GM19238 (cell line): ENCODE data around the gene AMPD2.

Experiments used
- DNase-seq: peaks from one replicate; pipeline ENCODE4 v3.0.0; 2011; ENCODE audit warnings: low spot score; ENCODE audit not compliant: insufficient read length

The AMPD2 gene

GRCh38 chr1:109616391-109616790, 3.2 kb upstream of the AMPD2 start:
- no peak for DNase-seq

GRCh38 chr1:109617291-109617801, 2.3 kb upstream of the AMPD2 start:
- no peak for DNase-seq

- no peak for DNase-seq
Measured at GRCh38 chr1:109618661-109619575, 719 bp upstream of the AMPD2 start.

GRCh38 chr1:109620401-109620791, 759 bp downstream of the AMPD2 start:
- DNase-seq = no peak

- peak; percentile 97 for DNase-seq
Measured at GRCh38 chr1:109620841-109621286, 1.2 kb downstream of the AMPD2 start.

- no peak for DNase-seq
Measured at GRCh38 chr1:109621379-109622136, 1.9 kb downstream of the AMPD2 start.

GRCh38 chr1:109622137-109622892, 2.7 kb downstream of the AMPD2 start:
- no peak for DNase-seq

- no peak for DNase-seq
Measured at GRCh38 chr1:109622895-109623294, 3.3 kb downstream of the AMPD2 start.

GRCh38 chr1:109623601-109624161, 4.0 kb downstream of the AMPD2 start:
- no peak for DNase-seq

- no peak for DNase-seq
Measured at GRCh38 chr1:109624201-109625010, 4.8 kb downstream of the AMPD2 start.

GRCh38 chr1:109625176-109625575, 5.5 kb downstream of the AMPD2 start:
- no peak for DNase-seq

GRCh38 chr1:109625601-109626560, 6.2 kb downstream of the AMPD2 start:
- no peak for DNase-seq

GRCh38 chr1:109626682-109627408, 7.2 kb downstream of the AMPD2 start:
- DNase-seq = no peak

- DNase-seq = no peak
Measured at GRCh38 chr1:109627692-109628399, 8.2 kb downstream of the AMPD2 start.

GRCh38 chr1:109628540-109629321, 9.1 kb downstream of the AMPD2 start:
- no peak for DNase-seq

GRCh38 chr1:109629372-109630030, 9.9 kb downstream of the AMPD2 start:
- DNase-seq = no peak
